ENCODE data around the gene ATP6V1D.
"Not testable (repeated sequence)": the region's sequence is repeated elsewhere in the genome, so short reads cannot be mapped to it uniquely, and the experiment has no call there.

The ATP6V1D gene

GRCh38 chr14:67371247-67372148 is 11.9 kb upstream of the ATP6V1D start:
- no peak for DNase-seq (ENCODE audit: low read depth in 3 of 3)

- DNase-seq (ENCODE audit: low read depth in 3 of 3) = no peak
These were observed 11.2 kb upstream of the ATP6V1D start for GRCh38 chr14:67370830-67371229.

- no peak for DNase-seq (ENCODE audit: low read depth in 3 of 3)
These were observed 5.9 kb upstream of the ATP6V1D start for GRCh38 chr14:67365476-67365875.

- no peak for DNase-seq (ENCODE audit: low read depth in 3 of 3)
These were observed 1.0 kb upstream of the ATP6V1D start for GRCh38 chr14:67360470-67361206.

- no peak for DNase-seq (ENCODE audit: low read depth in 3 of 3)
These were observed 455 bp downstream of the ATP6V1D start for GRCh38 chr14:67358924-67359774.

DNA sequence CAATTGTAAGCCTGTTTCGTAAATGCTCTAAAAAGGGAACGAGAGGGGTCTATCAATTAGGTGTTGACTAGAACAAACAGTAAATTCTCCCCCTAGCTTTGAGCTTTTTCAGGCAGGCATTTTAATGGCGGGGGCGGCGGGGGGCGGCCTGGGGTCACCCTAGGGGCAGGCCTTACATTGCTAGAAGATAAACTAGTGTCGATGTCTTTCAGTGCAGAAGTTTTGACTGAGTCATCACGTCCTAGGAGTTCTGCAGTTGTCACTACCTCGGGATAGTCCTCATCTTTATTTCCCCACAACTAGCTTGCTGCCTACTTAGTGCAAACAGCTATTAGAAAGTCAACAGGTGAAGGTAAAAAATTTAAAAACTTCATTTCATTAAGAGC is 1.6 kb downstream of the ATP6V1D start:
- no peak for DNase-seq (ENCODE audit: low read depth in 3 of 3)

DNA sequence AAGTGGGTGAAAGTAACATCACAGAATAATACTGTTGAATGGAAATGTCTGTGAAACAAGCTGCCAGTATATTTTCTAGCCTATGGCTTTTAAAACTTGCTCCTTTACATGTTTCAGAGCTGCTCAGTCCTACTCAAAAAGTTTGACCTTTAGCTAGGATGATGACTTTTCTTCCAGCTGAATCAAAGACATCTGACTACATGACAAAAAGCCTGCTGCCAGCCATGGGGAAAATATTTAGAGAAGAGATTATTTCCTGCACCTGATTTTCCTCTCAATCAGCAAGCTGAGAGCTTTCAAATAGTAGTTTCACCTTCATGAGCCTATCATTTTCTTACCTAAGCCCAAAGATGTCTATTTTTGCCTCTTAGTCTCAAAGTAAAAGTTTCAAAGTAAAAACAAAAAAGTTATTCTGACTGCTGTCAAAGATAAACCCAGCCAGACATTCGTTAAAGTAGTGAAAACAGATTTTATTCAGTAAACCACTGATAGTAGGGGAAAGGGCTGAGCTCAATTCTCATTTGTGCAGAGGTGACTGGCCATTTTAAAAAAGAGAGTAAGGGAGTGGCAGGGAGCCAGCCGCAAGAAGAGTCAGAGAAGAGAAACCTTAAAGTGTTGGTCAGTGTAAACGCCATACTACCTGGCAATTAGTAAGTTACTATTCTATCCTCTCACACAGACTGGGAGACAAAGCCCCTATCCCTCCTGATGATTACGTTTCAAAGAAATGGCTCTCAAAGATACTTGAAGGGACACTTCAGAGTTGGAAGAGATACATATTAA is 2.2 kb downstream of the ATP6V1D start:
- DNase-seq (ENCODE audit: low read depth in 3 of 3) = no peak

DNA sequence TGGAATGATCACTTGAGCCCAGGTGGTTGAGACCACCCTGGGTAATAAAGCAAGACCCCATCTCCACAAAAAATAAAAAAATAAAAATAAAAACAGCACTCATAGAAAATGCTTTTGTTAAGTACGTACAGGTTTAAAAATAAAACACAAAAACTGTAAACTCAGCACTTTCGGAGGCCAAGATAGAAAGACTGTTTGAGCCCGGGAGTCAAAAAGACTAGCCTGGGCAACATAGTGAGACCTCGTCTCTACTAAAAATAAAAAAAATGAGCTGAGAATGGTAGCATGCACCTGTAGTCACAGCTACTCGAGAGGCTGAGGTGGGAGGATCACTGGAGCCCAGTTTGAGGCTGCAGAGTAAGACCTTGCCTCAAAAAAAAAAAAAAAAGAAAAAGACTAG is 7.5 kb downstream of the ATP6V1D start:
- DNase-seq (ENCODE audit: low read depth in 3 of 3) = no peak

DNA sequence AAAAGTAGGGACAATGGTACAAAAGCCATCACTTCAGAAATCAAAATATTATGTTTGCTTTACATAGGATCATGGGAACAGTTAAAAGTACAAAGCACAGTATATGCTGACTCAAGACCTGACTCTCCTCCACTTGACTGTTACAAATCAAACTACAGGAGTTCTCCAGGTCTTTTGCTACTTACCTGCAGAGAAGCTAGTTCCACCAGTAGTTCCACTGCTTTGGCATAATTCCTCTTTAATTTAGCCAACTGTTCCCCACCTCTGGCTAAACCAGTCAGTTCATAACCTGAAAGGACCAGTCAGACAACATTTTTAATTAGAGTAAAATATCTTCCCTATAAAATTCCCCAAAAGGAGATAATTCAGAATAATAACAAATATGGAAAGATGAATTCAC is 14.0 kb downstream of the ATP6V1D start:
- no peak for DNase-seq (ENCODE audit: low read depth in 3 of 3)

DNA sequence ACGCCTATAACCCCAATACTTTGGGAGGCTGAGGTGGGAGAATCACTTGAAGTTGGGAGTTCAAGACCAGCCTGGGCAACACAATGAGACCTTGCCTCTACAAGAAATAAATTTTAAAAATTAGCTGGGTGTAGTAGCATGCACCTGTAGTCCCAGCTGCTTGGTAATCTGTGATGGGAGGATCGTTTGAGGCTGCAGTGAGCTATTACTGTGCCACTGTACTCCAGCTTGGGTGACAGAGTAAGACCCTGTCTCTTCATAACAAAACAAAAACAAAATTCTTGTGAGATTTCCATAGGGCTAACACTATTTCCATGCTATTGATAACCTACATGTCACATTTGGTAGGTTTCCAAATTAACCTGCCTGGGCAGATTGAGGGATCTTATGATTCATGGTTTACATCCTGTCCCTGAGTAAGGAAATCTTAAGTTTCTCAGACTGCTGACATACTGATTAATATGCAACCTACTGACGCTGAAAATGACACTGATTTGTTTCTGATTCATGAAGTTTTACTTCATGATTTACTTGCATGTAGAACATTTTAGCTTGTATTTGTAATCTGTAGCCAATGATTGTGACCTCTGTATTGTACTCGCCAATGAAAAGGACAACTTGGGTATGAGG is 15.9 kb downstream of the ATP6V1D start:
- DNase-seq (ENCODE audit: low read depth in 3 of 3) = no peak

GRCh38 chr14:67341231-67341630 is 18.4 kb downstream of the ATP6V1D start:
- not testable (repeated sequence) for DNase-seq (ENCODE audit: low read depth in 3 of 3)

DNA sequence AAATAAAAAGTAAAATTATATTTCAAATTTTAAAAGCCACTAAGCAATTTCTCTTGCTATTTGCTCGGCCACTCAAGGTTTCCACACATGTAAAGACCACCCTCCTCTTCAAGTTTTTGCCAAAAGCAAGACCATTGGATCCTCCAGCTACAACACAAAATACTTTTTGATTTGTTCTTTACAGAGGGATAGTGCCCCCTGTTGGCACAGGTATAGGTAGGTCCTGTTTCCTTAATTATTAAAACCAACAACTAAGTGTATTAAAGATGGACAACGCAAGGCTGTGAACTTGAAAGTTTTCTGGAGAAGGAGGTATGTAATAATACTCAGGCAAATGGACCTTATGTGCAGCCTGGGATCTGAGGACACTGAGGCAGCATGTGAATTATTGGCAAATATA is 23.8 kb downstream of the ATP6V1D start:
- DNase-seq (ENCODE audit: low read depth in 3 of 3) = no peak

GRCh38 chr14:67332468-67332867 is 27.1 kb downstream of the ATP6V1D start:
- DNase-seq (ENCODE audit: low read depth in 3 of 3) = no peak

GRCh38 chr14:67331368-67332125 is 28.1 kb downstream of the ATP6V1D start:
- no peak for DNase-seq (ENCODE audit: low read depth in 3 of 3)

- not testable (repeated sequence) for DNase-seq (ENCODE audit: low read depth in 3 of 3)
These were observed 29.9 kb downstream of the ATP6V1D start for GRCh38 chr14:67329666-67330065.

GRCh38 chr14:67319142-67319541 is 40.5 kb downstream of the ATP6V1D start:
- DNase-seq (ENCODE audit: low read depth in 3 of 3) = no peak

DNA sequence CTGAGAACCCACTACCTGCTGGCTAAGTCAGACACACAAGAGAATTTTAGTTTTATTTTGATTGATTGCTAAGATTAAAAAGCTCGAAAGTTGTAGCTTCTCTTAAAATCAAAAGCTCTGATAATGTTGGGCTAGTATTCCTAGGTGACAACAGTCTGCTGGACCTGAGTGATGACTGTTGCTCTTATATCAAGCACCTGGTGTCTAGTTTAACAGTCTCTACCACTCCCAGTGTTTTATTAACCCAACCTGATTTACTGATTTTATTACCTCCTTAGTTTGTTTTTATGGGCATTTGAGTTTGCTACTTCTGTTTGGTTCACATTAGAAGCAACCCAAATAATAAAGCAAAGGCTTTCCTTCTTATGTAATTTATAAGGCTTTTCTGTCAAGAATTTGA is 41.8 kb downstream of the ATP6V1D start:
- DNase-seq (ENCODE audit: low read depth in 3 of 3) = no peak

DNA sequence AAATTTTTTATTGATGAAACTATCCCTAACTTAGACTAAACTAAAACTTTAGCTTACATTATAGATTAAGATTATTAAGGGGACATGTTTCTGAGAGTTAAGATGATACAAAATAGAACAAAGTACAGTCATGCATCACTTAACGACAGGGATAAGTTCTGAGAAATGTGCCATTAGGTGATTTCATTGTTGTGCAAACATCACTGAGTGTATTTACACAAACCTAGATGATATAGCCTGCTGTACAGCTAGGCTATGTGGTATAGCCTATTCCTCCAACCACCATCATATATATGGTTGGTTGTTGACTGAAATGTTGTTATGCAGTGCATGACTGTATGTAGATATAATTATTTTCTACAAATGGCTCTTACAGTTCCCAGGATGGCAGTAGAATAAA is 46.5 kb downstream of the ATP6V1D start:
- no peak for DNase-seq (ENCODE audit: low read depth in 3 of 3)

DNA sequence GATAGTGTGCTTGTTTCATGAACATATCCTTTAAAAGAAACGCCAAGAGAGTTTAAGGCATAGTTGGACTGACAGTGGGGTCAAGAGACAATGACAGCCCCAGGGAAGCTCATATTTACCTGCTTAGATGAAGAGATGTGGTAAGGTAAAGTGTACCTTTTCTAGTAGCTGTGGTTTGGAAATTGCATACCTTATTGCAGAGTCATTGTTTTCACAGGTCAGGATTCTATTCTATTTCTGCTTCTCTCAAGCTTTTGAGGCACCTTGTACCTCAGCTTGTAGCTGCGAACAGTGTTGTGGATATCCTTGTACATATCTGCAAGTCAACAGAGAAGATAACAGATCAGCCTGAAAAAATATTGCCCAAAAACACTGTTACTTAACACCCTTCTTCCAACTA is 47.7 kb downstream of the ATP6V1D start:
- no peak for DNase-seq (ENCODE audit: low read depth in 3 of 3)

All from stimulated activated CD4-positive, alpha-beta T cell treated with anti-CD3 and anti-CD28 coated beads, TNF-alpha, amount 100 ng/mL, for 24 hours (primary cell).